ENCODE results near the gene FBRS. TPM values are rescaled to one million over a fixed set of nuclear protein-coding genes. Genes with fewer than 3 reads are reported as not detected.
A peak's percentile ranks its signal among the peaks of the same experiment; 100 is the strongest.

FBRS gene
- total and polyA plus RNA-seq, 10 of the 15 experiments (the other 5 are each of a cell fraction or from before 2014, with no cell fraction given) = 0.45 to 87.6 (median 14.6) TPM

- TF ChIP-seq RBBP5 (conservative IDR thresholded peaks at IDR 0.05) (no peak), CUX1 (IDR thresholded peaks at IDR 0.05; ENCODE audit: insufficient replicate concordance, low read depth, low read length) (no peak), FOS (IDR thresholded peaks at IDR 0.05; ENCODE audit: borderline replicate concordance, extremely low read depth, insufficient read length) (no peak), CTCF (IDR thresholded peaks at IDR 0.05 in 2 of 3, conservative IDR thresholded peaks at IDR 0.05 in 1 of 3; ENCODE audit: control insufficient read depth in 2 of 3, extremely low read depth in 1 of 3, insufficient read depth in 1 of 3, low read depth in 3 of 3, low read length in 3 of 3) (peak; percentile 66 to 80 (median 71); a peak in 5 of 6 replicates), NRF1 (conservative IDR thresholded peaks at IDR 0.05; ENCODE audit: low read depth, low read length) (no peak), HDGF (IDR thresholded peaks at IDR 0.05) (0 out of 2 replicates have a peak, but pooled peaks have one; percentile 37), FOXK2 (IDR thresholded peaks at IDR 0.05) (no peak), TCF12 (IDR thresholded peaks at IDR 0.05; ENCODE audit: low read depth, low read length) (no peak), BMI1 (IDR thresholded peaks at IDR 0.05; ENCODE audit: borderline replicate concordance) (no peak), BCL11A (IDR thresholded peaks at IDR 0.05; ENCODE audit: low read depth, low read length) (no peak), BACH1 (IDR thresholded peaks at IDR 0.05; ENCODE audit: borderline replicate concordance) (peak; percentile 41; the same call in 1 of the 2 replicates), NFXL1 (IDR thresholded peaks at IDR 0.05; ENCODE audit: borderline replicate concordance) (no peak), PRDM15 (CRISPR knock-in tag; IDR thresholded peaks at IDR 0.05) (no peak), RUNX3 (IDR thresholded peaks at IDR 0.05; ENCODE audit: low read length) (no peak), ESRRA (IDR thresholded peaks at IDR 0.05; ENCODE audit: low read length) (no peak), TCF7 (IDR thresholded peaks at IDR 0.05; ENCODE audit: borderline replicate concordance) (no peak), SMC3 (IDR thresholded peaks at IDR 0.05; ENCODE audit: borderline replicate concordance, low read length) (peak; percentile 44; the same call in 1 of the 2 replicates), SMAD5 (IDR thresholded peaks at IDR 0.05; ENCODE audit: low read depth) (no peak), GABPA (IDR thresholded peaks at IDR 0.05; ENCODE audit: low read depth) (no peak), LARP7 (IDR thresholded peaks at IDR 0.05) (peak; percentile 28; the same call in 1 of the 2 replicates)
Observed at GRCh38 chr16:30651124-30652004, 6.9 kb upstream of the FBRS start (continued).
